GM19438 (cell line): Measurements from ENCODE around the gene DCUN1D4.
A peak's percentile ranks its signal among the peaks of the same experiment; 100 is the strongest.

Source experiments
- ATAC-seq: cut with Tn5 transposase; IDR thresholded peaks from one replicate; pipeline ENCODE4 v1.9.1; 2021; ENCODE audit warnings: low read depth; ENCODE audit not compliant: unreplicated experiment

Gene DCUN1D4

DNA sequence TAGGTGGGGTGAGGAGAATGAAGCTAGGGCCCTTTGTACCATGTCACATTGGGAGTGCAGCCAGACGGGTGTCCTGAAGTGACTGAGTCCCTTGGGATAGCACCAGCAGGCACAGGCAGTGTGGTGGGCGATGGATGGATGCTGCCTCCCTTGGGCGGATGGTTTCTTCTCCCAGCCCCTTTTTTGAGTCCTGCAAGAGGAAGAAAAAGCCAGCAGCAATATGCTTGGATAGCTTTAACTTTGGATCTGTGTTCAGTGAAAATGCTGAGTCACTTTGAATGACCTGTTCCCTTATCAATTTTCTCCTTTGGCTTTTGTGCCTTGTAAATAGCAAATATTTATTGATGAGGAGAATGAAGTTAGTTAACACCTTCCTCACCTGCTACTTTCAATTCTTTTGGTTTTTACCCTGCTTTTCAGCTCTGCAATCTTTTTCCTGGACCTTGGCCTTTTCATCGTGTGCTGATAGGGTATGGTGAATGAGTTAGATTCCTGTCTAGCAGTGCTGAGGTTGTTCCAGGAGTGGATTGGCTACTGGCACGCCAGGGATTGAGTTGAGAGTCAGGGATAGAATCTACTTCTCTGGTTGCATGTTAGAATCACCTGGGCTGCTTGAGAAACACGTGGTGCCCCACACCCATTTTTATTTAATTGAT, 10.2 kb downstream of the DCUN1D4 start:
- ATAC-seq: no peak

DNA sequence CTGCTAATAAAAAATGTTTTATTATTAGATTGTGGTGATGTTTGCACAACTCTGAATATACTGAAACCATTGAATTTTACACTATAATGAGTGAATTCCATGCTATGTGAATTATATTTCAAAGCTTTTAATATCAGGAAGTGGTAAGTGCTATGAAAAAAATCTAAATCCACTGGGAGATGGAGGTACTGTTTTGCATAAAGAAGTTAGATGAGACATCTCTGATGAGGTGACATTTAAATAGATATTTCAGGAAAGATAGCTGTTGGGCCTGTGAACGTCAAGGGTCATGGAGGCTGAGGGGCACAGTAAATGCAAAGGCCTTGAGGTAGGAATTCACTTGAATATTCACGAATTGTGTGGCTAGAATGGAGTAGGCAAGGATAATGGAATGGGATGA, 12.3 kb downstream of the DCUN1D4 start:
- no peak for ATAC-seq

DNA sequence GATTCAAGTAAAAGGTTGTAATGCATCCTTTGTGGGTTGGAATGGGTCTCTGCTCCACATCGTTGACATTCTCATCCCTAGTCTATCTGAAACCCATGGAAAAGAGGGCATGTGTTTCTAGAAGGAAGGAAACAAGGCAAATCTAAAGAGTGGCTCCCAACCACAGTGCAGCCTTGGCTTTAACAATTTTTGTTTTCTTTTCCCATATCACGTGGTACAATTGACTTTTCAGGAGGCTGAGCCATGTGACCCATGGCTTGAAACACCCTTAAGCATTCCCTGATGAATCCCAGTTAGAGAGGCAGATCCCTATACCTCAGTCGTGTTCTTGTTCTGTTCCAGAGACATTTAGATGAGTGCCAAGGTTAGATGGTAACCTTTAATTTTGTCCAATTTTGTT, 12.8 kb downstream of the DCUN1D4 start:
- no peak for ATAC-seq

DNA sequence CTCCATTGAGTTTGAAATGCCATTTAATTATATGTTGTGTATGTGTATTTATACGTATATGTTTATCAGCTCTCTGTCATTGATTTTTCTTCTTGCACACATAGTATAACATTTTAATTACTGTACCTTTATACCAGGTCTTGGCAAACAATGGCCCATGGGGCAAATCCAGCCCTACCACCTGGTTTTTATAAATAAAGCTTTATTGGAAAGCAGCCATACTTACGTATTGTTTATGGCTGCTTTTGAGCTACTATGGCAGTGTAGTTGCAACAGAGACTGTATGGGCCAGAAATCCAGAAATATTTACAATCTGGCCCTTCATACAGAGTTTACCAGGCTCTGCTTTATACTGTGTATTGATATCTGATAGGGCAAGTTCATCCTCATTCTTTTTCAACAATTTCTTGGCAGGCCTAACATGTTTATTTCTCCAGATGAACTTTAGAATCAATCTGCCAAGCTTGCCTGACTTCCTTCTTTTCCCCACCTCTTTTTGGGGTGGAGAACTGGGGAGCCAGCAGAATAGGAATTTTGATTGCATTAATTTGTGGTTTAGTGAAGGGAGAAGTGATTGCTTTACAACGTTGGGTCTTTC, 15.8 kb downstream of the DCUN1D4 start:
- no peak for ATAC-seq

DNA sequence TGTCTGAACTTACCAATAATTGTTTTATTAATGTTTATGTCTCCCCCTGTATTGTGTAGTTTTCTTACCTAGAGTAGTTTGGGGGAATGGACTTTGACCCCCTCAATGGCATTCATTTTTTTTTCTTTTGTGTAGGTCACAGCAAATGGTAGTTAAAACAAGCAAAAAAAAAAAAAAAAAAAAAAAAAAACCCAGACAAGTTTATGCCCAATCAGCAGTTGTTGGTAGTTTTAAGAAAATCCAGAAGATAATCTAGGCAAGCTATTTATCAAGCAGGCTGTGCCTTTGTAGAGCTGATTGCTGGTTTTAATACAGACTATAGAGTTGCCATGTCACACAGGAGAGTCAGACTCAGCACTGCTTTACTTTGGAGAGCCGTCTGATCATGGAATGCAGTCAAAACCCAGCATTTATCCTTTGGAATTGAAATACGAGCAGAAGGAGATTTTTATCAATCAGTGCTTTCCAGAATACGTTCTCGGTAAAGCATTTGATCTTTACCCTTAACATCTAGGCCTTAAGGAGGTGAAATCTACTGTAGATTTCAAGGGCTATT, 16.6 kb downstream of the DCUN1D4 start:
- no peak for ATAC-seq

DNA sequence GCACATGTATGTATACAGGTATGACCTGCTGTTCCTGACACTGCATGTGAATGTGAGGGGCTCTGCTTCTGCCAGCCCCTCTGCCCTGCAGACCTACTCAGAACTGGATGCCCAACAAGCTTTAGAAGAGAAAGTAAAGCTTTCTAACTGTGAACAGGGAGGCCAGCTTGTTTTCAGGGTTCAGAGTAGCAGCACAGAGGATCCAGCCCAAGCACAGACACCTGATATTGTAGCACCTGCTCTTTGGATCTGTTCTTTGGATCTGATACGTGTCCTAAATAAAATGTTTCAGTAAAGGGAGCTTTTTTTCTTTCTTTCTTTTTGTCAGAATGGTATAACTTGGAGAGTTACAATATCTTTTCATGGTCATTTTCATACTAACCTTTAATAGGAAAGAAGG, 19.2 kb downstream of the DCUN1D4 start:
- no peak for ATAC-seq

DNA sequence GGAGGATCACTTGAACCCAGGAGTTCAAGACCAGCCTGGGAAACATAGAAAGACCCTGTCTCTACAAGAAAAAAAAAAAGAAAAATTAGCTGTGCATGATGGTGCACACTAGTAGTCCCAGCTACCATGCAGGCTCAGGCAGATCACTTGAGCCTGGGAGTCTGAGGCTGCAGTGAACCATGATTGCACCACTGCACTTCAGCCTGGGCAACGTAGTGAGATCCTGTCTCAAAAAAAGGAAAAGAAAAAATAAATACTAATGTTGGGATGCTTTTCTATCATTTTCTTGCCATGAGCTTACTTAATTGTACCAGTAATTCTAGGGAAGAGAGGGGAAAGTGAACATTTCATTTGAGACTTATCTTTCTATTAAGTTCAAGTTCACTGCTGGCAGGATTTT, 19.8 kb downstream of the DCUN1D4 start:
- no peak for ATAC-seq

DNA sequence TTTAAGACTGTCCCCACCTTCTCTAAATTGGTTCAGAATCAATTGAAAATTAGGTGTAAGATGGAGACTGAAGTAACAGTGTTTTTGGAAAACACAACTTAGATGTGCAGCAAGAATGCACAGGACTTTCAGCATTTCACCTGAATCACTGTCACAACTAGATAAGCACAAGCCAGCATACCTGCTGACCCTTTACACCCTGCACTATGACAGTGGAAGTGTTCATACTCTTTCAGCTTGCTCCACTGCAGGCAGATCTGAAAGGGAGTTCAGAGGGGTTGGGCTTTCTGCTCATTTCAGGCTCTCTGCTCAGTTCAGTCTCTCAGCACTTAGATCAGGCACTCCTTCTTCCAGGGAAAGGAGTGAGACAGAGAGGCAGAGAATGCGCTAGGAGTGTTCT, 22.8 kb downstream of the DCUN1D4 start:
- ATAC-seq: no peak

DNA sequence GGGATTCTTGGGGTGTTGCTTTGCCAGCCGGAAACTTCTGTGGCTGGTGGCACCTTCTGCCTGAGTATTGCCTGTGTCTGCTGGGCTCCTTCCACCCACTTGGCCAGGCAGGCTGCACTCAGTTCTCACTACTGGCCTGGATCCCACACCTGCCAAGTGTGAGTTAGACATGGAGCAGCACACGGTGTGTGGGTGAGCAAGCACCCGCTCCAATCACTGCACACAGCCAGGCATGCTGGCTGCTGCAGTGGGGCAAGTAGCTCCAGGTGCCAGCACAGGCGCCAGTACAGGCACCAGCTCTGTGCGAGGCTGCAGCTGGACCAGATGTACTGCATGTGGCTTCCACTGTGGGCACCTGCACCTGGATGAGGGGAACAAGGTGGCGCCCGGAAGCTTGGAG, 23.9 kb downstream of the DCUN1D4 start:
- ATAC-seq: no peak

DNA sequence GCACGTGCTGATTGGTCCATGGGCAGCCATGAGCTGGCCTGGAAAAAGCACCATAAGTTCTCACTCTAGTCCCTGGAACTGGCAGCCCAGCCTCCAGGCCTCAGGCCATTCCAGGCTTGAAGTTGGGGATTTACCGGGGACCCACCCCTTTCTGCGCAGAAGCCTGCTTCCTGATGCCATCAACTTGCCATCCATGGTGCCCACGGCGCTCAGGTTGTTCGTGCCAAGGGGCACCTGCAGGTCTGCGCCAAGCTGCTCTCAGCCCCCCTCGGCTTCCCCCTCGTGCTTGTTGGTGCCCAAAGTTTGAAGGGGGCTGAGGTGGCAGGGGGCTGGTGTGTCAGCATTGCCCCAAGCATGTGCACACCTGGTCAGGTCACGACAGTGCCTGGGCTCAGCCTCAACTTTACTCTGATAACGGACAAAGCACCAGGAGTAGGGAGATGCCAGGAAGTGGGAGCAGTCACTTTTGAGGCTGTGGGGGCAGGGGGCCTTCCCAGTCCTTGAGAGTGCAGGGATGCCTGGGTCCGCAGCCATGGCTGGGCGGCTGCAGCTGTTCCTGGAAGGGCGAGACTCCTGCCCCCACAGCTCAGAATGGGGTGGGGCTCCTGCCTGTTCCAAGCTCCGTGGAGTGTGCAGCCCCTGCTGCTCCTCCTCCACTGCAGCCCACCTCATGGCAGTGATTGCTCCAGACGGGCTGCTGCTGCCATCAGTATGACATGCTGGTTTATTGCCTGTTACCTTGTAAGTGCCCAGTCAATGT, 24.9 kb downstream of the DCUN1D4 start:
- no peak for ATAC-seq

DNA sequence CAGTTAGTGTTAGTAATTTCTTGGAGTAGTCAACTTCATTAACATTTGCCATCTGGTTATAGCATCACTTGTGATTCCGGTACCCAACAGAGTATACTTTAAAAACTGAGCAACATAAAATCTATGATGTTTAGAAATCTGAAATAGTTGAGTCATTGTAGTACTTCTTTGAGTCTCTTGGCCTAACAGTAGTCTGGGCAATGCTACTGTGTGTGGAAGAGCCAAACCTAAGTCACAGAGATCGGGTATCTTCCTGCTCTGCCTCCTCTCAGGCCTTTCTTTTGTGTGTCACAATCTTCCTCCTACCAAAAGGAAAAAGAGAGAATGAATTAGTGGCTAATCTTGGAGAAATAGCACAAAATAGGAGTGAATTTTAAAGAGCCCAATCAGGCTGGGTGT, 25.5 kb downstream of the DCUN1D4 start:
- ATAC-seq: no peak

DNA sequence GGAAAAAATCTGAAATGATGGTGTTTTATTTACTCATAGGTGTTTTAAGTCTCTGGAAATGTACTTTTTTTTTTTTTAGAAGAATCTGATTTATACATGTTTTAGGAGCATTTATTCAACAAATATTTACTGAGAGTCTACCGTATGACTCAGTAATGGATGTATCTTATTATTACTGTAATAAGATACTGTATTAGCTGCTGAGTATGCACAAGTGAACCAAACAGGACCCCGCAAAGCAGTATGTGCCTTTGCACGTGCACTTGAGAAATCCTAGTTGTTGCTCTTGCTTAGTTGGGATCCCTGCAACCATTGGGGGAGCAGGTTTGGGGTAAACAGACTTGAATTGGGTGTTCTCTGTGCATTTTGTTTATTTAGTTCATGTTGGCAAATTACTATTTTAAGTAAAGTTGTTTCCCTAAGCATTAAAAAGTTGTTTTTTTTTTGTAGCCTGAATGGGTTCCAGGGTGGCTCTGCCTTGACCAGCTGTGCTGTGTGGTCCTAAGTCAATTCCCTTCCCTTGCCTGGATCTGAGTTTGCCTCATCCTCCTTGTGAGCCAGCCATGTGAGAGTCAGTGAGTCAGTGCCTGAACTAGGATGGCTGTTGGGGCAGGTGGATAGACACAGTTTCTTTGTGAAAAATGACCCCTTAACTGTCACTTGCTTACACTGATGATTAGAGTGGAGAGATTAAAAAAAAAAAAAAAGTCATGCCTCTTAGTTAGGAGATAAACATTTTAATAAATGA, 27.7 kb downstream of the DCUN1D4 start:
- ATAC-seq: no peak

DNA sequence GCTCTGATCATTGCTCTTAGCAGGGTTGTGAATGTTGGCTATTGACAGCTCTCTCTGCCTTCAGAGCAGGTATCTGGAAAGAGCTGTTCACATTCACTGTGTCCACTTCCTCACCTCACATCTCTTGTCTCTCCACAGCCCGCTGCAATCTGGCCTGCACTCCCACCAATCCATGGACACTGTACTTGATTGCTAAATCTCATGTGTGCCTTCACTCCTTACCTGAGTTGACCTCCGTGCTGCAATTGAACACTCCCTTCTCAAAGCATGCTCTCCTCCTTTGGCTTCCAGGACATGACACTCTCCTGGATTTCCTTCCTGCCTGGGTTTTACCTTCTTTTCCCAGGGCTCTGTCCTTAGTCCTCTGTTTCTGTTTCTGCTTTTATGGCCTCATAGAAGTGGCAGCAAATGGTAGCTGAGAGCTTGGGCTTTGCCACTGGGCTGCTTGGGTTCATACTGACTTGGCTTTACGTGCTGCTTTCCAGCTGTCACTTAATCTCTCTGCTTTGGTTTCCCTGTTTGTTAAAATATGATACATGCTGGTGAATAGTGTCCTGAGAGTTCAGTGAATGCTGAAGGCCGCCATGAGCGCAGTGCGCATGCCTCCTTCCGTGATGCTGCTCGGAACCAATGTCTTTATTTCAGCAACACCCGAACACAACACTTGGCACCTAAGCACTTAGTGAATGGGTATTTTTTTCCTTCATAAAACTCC, 29.5 kb downstream of the DCUN1D4 start:
- ATAC-seq: no peak

DNA sequence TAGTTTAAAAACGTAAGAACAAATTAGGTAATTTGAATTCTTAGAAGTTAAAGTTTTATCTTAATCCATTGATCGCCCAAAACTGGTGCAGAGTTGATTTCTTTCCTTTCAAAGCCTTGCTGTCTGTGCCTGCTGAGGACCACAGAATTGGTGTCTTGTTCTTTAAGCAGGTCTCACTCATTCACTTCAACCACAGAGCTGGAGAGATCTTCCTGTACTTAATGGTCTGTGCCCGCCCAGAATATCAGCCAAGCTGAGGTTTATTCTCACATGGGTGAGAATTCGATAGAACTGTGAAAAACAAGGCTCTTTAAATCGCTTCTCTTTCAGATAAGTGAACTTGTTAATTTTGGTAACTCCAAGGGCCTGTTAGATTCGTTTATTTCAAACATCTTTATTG, 31.6 kb downstream of the DCUN1D4 start:
- ATAC-seq: no peak

DNA sequence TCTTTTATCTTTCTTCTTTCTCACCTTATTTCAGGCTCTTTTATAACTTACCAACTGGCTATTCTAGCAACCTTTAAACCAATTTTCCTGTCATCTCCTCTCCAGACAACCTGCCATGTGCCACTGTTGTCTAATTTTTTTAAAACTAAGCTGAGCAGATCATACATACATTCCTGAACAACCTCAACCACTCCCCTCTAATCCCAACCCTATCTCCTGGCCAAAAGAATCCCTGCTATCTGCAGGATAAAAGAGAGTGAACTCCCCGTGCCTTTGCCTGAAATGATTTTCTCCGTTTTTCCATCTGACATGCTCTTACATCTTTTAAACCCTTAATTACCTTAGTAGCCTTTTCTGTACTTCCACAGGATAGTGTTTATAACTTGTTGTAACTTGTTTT, 35.5 kb downstream of the DCUN1D4 start:
- no peak for ATAC-seq

DNA sequence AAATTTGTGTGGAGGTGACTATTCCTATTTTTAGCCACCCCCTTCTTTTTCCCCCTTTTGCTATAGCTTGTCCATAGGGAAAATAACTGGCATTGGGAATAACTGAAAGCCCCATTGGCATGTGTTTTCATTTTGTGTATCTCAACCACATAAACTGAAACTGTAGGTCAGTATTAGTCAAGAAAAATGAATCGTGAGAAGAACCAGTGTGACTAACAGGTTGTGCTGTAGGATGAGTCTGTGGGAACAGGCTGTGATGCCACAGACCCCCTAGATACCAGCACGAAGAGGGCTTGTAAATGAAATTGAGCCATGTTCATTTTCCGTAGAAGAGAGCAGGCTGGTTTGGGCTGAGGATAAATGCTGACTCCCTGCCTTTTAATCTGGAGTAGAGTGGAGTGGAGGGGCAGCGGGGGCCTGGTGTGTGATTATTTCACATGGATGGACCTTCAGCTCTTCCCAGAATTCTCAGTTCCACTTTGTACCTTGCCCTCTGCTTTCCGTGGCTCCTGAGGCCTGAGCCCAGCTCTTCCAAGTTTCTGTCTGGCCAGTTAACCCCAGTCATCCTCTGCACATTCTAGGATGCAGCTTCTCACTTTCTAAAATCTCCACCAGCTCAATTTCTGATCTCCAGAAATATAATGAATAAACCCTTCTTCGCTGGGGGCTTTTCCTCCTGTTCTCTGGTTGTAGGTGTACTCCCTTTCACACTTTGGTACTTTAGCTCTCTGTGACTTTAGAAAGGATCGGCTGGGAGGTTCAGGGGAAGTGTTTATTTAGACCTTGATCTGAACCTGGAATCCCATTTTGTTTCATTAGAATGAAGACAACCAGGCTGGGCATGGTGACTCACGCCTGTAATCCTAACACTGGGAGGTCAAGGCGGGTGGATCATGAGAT, 37.3 kb downstream of the DCUN1D4 start:
- ATAC-seq: no peak

DNA sequence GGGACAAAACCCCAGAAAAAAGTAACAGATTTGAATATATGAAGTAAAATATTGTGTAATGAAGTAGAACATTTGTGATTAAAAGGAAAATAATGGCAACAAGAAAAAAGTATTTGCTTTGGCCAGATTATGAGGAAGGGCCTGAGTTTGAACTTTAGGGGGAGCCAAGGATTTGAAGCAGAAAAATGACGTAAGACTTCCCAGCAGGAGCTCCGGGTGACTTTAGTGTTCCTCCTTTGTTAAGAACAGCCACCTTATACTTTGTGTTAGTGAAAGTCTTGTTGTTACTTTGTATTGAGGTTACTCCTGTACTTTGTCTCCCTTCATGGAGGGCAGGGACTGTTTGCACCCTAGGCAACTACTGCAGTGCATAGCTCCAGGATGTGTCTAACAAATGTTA, 41.1 kb downstream of the DCUN1D4 start:
- no peak for ATAC-seq

DNA sequence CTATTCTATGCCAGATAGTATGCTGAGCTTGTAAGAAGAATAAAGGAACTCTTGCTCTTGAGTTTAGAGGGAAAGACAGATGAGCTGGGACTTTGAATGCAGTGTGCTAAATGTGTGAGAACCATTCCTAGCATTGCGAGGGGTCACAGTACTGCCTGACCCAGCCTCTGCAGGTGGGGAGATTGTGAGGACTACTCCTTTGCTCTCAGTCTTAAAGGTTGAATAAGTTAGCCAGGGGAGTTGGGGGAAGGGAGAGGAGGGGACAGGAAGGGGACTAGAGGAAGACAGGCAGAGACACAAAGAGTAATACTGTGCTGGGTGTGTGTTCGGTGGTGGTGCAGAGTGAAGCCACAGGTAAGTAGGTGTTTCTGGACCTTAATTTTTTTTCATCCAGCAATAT, 41.7 kb downstream of the DCUN1D4 start:
- ATAC-seq: no peak

DNA sequence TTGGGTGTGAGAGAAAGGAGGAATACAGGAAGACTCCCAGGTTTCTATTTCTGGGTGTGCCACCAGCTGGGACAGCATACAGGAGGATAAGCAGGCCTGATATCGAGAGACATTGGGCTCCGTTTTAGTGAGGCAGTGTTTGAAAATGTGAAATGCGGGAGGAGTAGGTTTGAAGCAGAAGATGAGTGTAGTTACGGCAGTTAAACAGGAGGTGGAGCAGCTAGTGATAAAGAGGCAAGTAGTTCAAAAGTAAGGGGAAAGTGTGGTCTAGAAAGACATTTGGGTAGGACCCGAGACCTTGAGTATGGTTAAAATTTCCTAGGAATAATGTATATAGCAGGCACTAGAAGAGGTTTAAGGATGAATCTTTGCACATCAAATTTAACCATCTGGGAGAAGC, 42.4 kb downstream of the DCUN1D4 start:
- peak; percentile 80 for ATAC-seq
